Activated naive CD4-positive, alpha-beta T cell treated with anti-CD3 and anti-CD28 coated beads for 36 hours (primary cell): ENCODE measurements around the gene PML. TPM values are rescaled to one million over a fixed set of nuclear protein-coding genes. Genes with fewer than 3 reads are reported as not detected.
"Not testable (repeated sequence)": the region's sequence is repeated elsewhere in the genome, so short reads cannot be mapped to it uniquely, and the experiment has no call there.

Source experiments
- CTCF ChIA-PET: fragments of 350-600 bp; sonication (Branson Sonifier 250); formaldehyde crosslinking; loops from one replicate; lab custom pipeline; 2021; ENCODE audit warnings: antibody characterized with exemption; lab: Charles Lee
- DNase-seq: peaks from one replicate; pipeline ENCODE4 v3.0.0-alpha.2; 2020
- H3K27ac Mint-ChIP-seq: one replicate; pipeline ENCODE4 v1.8.0; 2021; ENCODE audit warnings: mild to moderate bottlenecking, mixed read lengths
- H3K27me3 Mint-ChIP-seq: one replicate; pipeline ENCODE4 v1.8.0; 2021; ENCODE audit warnings: low read depth, mixed read lengths
- H3K36me3 Mint-ChIP-seq: one replicate; pipeline ENCODE4 v1.8.0; 2021; ENCODE audit warnings: low read depth, mixed read lengths
- H3K4me1 Mint-ChIP-seq: one replicate; pipeline ENCODE4 v1.8.0; 2021; ENCODE audit warnings: low read depth, mixed read lengths
- H3K4me3 Mint-ChIP-seq: one replicate; pipeline ENCODE4 v1.8.0; 2021; ENCODE audit warnings: mild to moderate bottlenecking, moderate library complexity, mixed read lengths
- H3K9me3 Mint-ChIP-seq: one replicate; pipeline ENCODE4 v1.8.0; 2021; ENCODE audit warnings: mixed read lengths
- intact Hi-C: fragments of 100-400 bp; cut with micrococcal nuclease; formaldehyde crosslinking; loops from one replicate; pipeline ENCODE4 v1.15.1; 2023
- total RNA-seq, 2 experiments: library from RNA; stranded (reverse); gene quantifications; one replicate each; pipeline ENCODE4 v1.2.3, GENCODE V29; 2021

PML gene
- total RNA-seq, 2 experiments from 2014 or later: 69.6 to 70.2 TPM

- DNase-seq, H3K27me3 Mint-ChIP-seq, intact Hi-C loops, H3K27ac Mint-ChIP-seq, H3K36me3 Mint-ChIP-seq, H3K4me3 Mint-ChIP-seq, H3K4me1 Mint-ChIP-seq, H3K9me3 Mint-ChIP-seq, CTCF ChIA-PET: not testable (repeated sequence)
Measured at GRCh38 chr15:74094567-74094966, 100.1 kb downstream of the PML start.

- H3K9me3 Mint-ChIP-seq, H3K4me3 Mint-ChIP-seq, intact Hi-C loops, H3K27me3 Mint-ChIP-seq, H3K27ac Mint-ChIP-seq, H3K36me3 Mint-ChIP-seq, DNase-seq, H3K4me1 Mint-ChIP-seq, CTCF ChIA-PET: not testable (repeated sequence)
Measured at GRCh38 chr15:74095610-74096009, 101.1 kb downstream of the PML start.

- H3K27me3 Mint-ChIP-seq, H3K4me3 Mint-ChIP-seq, H3K36me3 Mint-ChIP-seq, H3K9me3 Mint-ChIP-seq, intact Hi-C loops, CTCF ChIA-PET, DNase-seq, H3K27ac Mint-ChIP-seq, H3K4me1 Mint-ChIP-seq: not testable (repeated sequence)
Measured at GRCh38 chr15:74096753-74097474, 102.4 kb downstream of the PML start.

Other genes starting within 250 kb of the PML start
- gene INSYN1, start 241.4 kb upstream of the PML start, total RNA-seq: not detected
- gene TBC1D21, start 121.2 kb upstream of the PML start, total RNA-seq: not detected
- under 1 TPM; 0.25 to 0.55 TPM for gene LOXL1, start 68.3 kb upstream of the PML start, total RNA-seq
- 1 to 10 TPM; 8.7 to 9.5 TPM for gene STOML1, start 2.4 kb upstream of the PML start, total RNA-seq
- gene GOLGA6A, start 87.8 kb downstream of the PML start, total RNA-seq: under 1 TPM; 0.14 to 0.84 TPM
- not detected for gene ISLR2, start 135.9 kb downstream of the PML start, total RNA-seq
- gene ISLR, start 179.0 kb downstream of the PML start, total RNA-seq: not detected
- gene STRA6, start 208.1 kb downstream of the PML start, total RNA-seq: not detected
- not detected for gene CCDC33, start 241.6 kb downstream of the PML start, total RNA-seq